Prostate gland (tissue), 2 donors: ENCODE measurements around the gene SAP30L.

Experiments
- POLR2A ChIP-seq: fragments of 450-650 bp; IDR thresholded peaks from one replicate; pipeline ENCODE4 v1.6.1; 2016; ENCODE audit warnings: antibody characterized with exemption, mild to moderate bottlenecking
- TF ChIP-seq, protein P1 (sequence below), 4 experiments: fragments of 200-600 bp in 2 of 4; fragments of 450-650 bp in 2 of 4; sonication (generic) in 2 of 4; IDR thresholded peaks; 1 replicate in 3 of 4; 2 replicates in 1 of 4; pipeline ENCODE4 v1.5.1; 2016 to 2019; ENCODE audit warnings: antibody characterized with exemption in 4 of 4, mild to moderate bottlenecking in 2 of 4, moderate library complexity in 2 of 4

DNA sequence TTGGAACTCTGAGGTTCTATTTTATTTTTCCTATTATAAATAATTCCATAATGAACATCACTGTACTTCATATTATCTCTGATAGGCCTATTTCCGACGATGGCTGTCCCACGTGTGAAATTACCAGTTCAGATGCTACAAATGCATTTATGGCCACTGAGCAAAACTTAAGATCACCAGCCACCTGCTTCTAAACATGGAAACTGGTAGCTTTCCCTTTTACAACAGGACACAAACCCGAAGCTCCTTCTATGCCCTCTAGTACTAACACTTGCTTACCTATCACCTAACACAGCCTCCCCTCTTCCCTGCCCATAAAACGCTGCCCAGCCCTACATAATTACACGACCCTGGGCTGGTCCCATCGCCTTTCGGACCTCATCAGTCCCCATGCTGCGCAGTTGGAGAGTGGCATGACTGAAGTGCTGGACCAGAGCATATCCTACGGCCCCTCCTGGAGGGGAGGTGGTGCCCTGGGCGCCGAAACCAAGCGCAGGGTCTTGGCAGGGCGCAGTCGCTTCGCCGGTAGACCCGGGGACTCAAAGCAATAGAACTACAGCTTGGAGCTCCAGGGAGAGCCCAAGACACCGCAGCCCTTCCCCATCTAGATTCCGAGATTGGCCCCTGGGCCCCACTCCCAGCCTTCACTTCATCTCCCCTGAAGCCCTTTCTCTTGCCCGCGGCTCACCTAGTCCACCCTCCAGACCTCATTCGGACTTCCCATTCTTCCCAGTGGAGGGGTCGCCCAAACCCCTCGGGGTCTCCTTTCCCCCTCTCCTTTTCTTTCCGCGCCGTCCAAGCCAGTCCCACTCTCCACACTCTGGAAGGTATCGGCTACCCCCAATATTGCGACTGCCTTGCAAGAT lies 1.0 kb upstream of the SAP30L start:
- TF ChIP-seq POLR2A: no peak
- TF ChIP-seq, protein P1, sequence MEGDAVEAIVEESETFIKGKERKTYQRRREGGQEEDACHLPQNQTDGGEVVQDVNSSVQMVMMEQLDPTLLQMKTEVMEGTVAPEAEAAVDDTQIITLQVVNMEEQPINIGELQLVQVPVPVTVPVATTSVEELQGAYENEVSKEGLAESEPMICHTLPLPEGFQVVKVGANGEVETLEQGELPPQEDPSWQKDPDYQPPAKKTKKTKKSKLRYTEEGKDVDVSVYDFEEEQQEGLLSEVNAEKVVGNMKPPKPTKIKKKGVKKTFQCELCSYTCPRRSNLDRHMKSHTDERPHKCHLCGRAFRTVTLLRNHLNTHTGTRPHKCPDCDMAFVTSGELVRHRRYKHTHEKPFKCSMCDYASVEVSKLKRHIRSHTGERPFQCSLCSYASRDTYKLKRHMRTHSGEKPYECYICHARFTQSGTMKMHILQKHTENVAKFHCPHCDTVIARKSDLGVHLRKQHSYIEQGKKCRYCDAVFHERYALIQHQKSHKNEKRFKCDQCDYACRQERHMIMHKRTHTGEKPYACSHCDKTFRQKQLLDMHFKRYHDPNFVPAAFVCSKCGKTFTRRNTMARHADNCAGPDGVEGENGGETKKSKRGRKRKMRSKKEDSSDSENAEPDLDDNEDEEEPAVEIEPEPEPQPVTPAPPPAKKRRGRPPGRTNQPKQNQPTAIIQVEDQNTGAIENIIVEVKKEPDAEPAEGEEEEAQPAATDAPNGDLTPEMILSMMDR (IDR thresholded peaks at IDR 0.05): no peak
